CD14-positive monocyte (primary cell): ENCODE measurements around the gene PRKX. TPM values are rescaled to one million over a fixed set of nuclear protein-coding genes. Genes with fewer than 3 reads are reported as not detected.

Source experiments
- DNase-seq, 3 donors: peaks; one replicate each; pipeline ENCODE4 v3.0.0-alpha.2; 2011 to 2022
- H2AFZ ChIP-seq: 2 replicates; pipeline ENCODE4 v1.6.0; 2012; ENCODE audit warnings: mild to moderate bottlenecking, low read depth, low read length, inconsistent platforms; ENCODE audit not compliant: insufficient read depth, poor library complexity, severe bottlenecking
- H3K27ac ChIP-seq, 2 donors: 1 replicate in 1 of 2; 2 replicates in 1 of 2; pipeline ENCODE4 v1.5.1; 2012 to 2013; ENCODE audit warnings: low read length in 2 of 2, control low read depth in 1 of 2, inconsistent platforms in 1 of 2, low read depth in 1 of 2, mild to moderate bottlenecking in 1 of 2
- H3K27me3 ChIP-seq, 2 donors: one replicate each; pipeline versions ENCODE4 v1.6.0 to v1.6.1; 2011 to 2013; ENCODE audit warnings: low read length in 2 of 2; ENCODE audit not compliant: control insufficient read depth in 2 of 2, insufficient read depth in 2 of 2
- H3K36me3 ChIP-seq, 2 donors: replicated peaks in 1 of 2; 1 replicate in 1 of 2; 2 replicates in 1 of 2; pipeline versions ENCODE4 v1.5.1 to v1.6.1; 2012 to 2013; ENCODE audit warnings: low read length in 2 of 2, control low read depth in 1 of 2, inconsistent platforms in 1 of 2, mild to moderate bottlenecking in 1 of 2; ENCODE audit not compliant: insufficient read depth in 2 of 2, control insufficient read depth in 1 of 2
- H3K4me1 ChIP-seq, 2 donors: 1 replicate in 1 of 2; 2 replicates in 1 of 2; pipeline versions ENCODE4 v1.5.1 to v1.6.1; 2012 to 2013; ENCODE audit warnings: low read length in 2 of 2, control low read depth in 1 of 2, inconsistent platforms in 1 of 2, mild to moderate bottlenecking in 1 of 2, moderate library complexity in 1 of 2; ENCODE audit not compliant: insufficient read depth in 2 of 2, control insufficient read depth in 1 of 2
- H3K4me2 ChIP-seq: replicated peaks from 2 replicates; pipeline ENCODE3; 2012; ENCODE audit warnings: low read length, moderate library complexity, mild to moderate bottlenecking; ENCODE audit not compliant: poor library complexity, severe bottlenecking; ENCODE audit errors: extremely low read depth
- H3K4me3 ChIP-seq, 3 experiments: fragments of 200-600 bp in 1 of 3; sonication (generic) in 1 of 3; replicated peaks in 1 of 3; 1 replicate in 2 of 3; 2 replicates in 1 of 3; pipeline ENCODE4 v1.5.1; 2011 to 2013; ENCODE audit warnings: low read length in 3 of 3, mild to moderate bottlenecking in 3 of 3, control low read depth in 2 of 3, low read depth in 2 of 3, inconsistent platforms in 1 of 3, moderate library complexity in 1 of 3
- H3K79me2 ChIP-seq: 2 replicates; pipeline ENCODE4 v1.6.0; 2012; ENCODE audit warnings: mild to moderate bottlenecking, control low read depth, inconsistent platforms, low read length, moderate library complexity; ENCODE audit not compliant: insufficient read depth
- H3K9ac ChIP-seq: 2 replicates; pipeline ENCODE4 v1.6.0; 2017; ENCODE audit warnings: low read length, mild to moderate bottlenecking; ENCODE audit not compliant: insufficient read depth, poor library complexity, severe bottlenecking
- H3K9me3 ChIP-seq, 2 donors: replicated peaks in 1 of 2; 1 replicate in 1 of 2; 2 replicates in 1 of 2; pipeline versions ENCODE4 v1.5.1 to v1.6.1; 2012 to 2013; ENCODE audit warnings: low read length in 2 of 2, control low read depth in 1 of 2; ENCODE audit not compliant: control insufficient read depth in 1 of 2, insufficient read depth in 1 of 2
- H4K20me1 ChIP-seq: 2 replicates; pipeline ENCODE4 v1.6.0; 2012; ENCODE audit warnings: mild to moderate bottlenecking, low read length, control low read depth, moderate library complexity; ENCODE audit not compliant: insufficient read depth
- H3K27ac Mint-ChIP-seq, 7 donors: one replicate each; pipeline ENCODE4 v1.8.0; 2020; ENCODE audit warnings: mild to moderate bottlenecking in 7 of 7, mixed read lengths in 7 of 7, moderate library complexity in 6 of 7, inconsistent platforms in 2 of 7
- H3K27me3 Mint-ChIP-seq, 3 donors: one replicate each; pipeline ENCODE4 v1.8.0; 2021 to 2022; ENCODE audit warnings: low read depth in 3 of 3, mild to moderate bottlenecking in 3 of 3, mixed read lengths in 3 of 3, moderate library complexity in 3 of 3, inconsistent platforms in 1 of 3
- H3K36me3 Mint-ChIP-seq, 2 donors: one replicate each; pipeline ENCODE4 v1.8.0; 2020; ENCODE audit warnings: mixed read lengths in 2 of 2, inconsistent platforms in 1 of 2, mild to moderate bottlenecking in 1 of 2
- H3K4me1 Mint-ChIP-seq: one replicate; pipeline ENCODE4 v1.8.0; 2020; ENCODE audit warnings: mild to moderate bottlenecking, mixed read lengths
- H3K4me3 Mint-ChIP-seq, 2 donors: one replicate each; pipeline ENCODE4 v1.8.0; 2020; ENCODE audit warnings: mild to moderate bottlenecking in 2 of 2, mixed read lengths in 2 of 2, moderate library complexity in 1 of 2
- H3K9me3 Mint-ChIP-seq, 7 donors: one replicate each; pipeline ENCODE4 v1.8.0; 2020 to 2022; ENCODE audit warnings: mixed read lengths in 7 of 7, mild to moderate bottlenecking in 6 of 7, moderate library complexity in 6 of 7, inconsistent platforms in 2 of 7
- WGBS: methylation state at CpG from one replicate; pipeline ENCODE4 v1.1.5; 2013; ENCODE audit warnings: missing lambda C conversion rate; ENCODE audit not compliant: insufficient coverage; 5-methylcytosine and 5-hydroxymethylcytosine counted together
- intact Hi-C, 2 donors: fragments of 100-400 bp; cut with micrococcal nuclease; formaldehyde crosslinking; loops; one replicate each; pipeline versions ENCODE4 v1.15.0 to v1.15.1; 2023
- polyA plus RNA-seq, 3 donors: library from polyadenylated mRNA; depleted of rRNA in 1 of 3; unstranded in 2 of 3; stranded (reverse) in 1 of 3; fragments of 300-500 nt in 2 of 3; fragments of >200 nt in 1 of 3; fragmentation: Illumina TruSeq in 2 of 3; gene quantifications; 1 replicate in 2 of 3; 2 replicates in 1 of 3; pipeline ENCODE4 v1.2.3, GENCODE V29; 2012 to 2021
- TF ChIP-seq, protein P1 (sequence below): fragments of 200-600 bp; IDR thresholded peaks from one replicate; pipeline ENCODE4 v1.8.0; 2022; ENCODE audit warnings: antibody characterized with exemption, mild to moderate bottlenecking

Gene PRKX
- polyA plus RNA-seq, 3 donors = 41.6 to 47.0 (median 46.2) TPM

- no CpG with 5 or more reads among the region's 7 CpGs for WGBS
- no peak overlapping the region for H3K4me2 ChIP-seq
- no peak overlapping the region for H3K4me3 ChIP-seq
- no peak overlapping the region for H3K27ac Mint-ChIP-seq
- no peaks in the 10 kb centered on the region for H3K79me2 ChIP-seq
- peaks cover 0 to 8% (median 4%) of the 10 kb centered on the region in 7 donors for H3K9me3 Mint-ChIP-seq
- H3K4me1 ChIP-seq = no peaks in the 10 kb centered on the region
- H3K27me3 Mint-ChIP-seq = no peaks in the 10 kb centered on the region
- H3K4me1 Mint-ChIP-seq = no peaks in the 10 kb centered on the region
- H3K9ac ChIP-seq = no peak overlapping the region
- H3K27ac ChIP-seq = no peak overlapping the region
- H3K36me3 Mint-ChIP-seq = peaks cover 8 to 25% of the 10 kb centered on the region in 2 donors
- TF ChIP-seq, protein P1, sequence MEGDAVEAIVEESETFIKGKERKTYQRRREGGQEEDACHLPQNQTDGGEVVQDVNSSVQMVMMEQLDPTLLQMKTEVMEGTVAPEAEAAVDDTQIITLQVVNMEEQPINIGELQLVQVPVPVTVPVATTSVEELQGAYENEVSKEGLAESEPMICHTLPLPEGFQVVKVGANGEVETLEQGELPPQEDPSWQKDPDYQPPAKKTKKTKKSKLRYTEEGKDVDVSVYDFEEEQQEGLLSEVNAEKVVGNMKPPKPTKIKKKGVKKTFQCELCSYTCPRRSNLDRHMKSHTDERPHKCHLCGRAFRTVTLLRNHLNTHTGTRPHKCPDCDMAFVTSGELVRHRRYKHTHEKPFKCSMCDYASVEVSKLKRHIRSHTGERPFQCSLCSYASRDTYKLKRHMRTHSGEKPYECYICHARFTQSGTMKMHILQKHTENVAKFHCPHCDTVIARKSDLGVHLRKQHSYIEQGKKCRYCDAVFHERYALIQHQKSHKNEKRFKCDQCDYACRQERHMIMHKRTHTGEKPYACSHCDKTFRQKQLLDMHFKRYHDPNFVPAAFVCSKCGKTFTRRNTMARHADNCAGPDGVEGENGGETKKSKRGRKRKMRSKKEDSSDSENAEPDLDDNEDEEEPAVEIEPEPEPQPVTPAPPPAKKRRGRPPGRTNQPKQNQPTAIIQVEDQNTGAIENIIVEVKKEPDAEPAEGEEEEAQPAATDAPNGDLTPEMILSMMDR = no peak
- no peaks in the 10 kb centered on the region for H3K36me3 ChIP-seq
- no peaks in the 10 kb centered on the region for H4K20me1 ChIP-seq
- no peak overlapping the region for H2AFZ ChIP-seq
- intact Hi-C loops = no loop called here
- no peak overlapping the region for H3K4me3 Mint-ChIP-seq
- no peaks in the 10 kb centered on the region for H3K27me3 ChIP-seq
- no peaks in the 10 kb centered on the region for H3K9me3 ChIP-seq
- no peak for DNase-seq
Measured at GRCh38 chrX:3599802-3600430, 113.5 kb downstream of the PRKX start.

GRCh38 chrX:3598709-3599108 lies 114.7 kb downstream of the PRKX start:
- H4K20me1 ChIP-seq = no peaks in the 10 kb centered on the region
- TF ChIP-seq, protein P1 = no peak
- WGBS = no CpG with 5 or more reads among the region's 6 CpGs
- intact Hi-C loops = no loop called here
- no peak overlapping the region for H3K9ac ChIP-seq
- H3K4me3 ChIP-seq = no peak overlapping the region
- Mint-ChIP-seq H3K4me1 (no peaks in the 10 kb centered on the region), H3K27me3 (no peaks in the 10 kb centered on the region), H3K27ac (no peak overlapping the region), H3K9me3 (peaks cover 0 to 8% (median 4%) of the 10 kb centered on the region in 7 donors), H3K36me3 (peaks cover 8 to 14% of the 10 kb centered on the region in 2 donors), H3K4me3 (no peak overlapping the region)
- no peak overlapping the region for H2AFZ ChIP-seq
- no peak for DNase-seq
- H3K9me3 ChIP-seq = no peaks in the 10 kb centered on the region
- no peaks in the 10 kb centered on the region for H3K79me2 ChIP-seq
- no peaks in the 10 kb centered on the region for H3K4me1 ChIP-seq
- no peak overlapping the region for H3K4me2 ChIP-seq
- no peaks in the 10 kb centered on the region for H3K27me3 ChIP-seq
- no peaks in the 10 kb centered on the region for H3K36me3 ChIP-seq
- no peak overlapping the region for H3K27ac ChIP-seq
